KMS-11 (cell line): ENCODE results near the gene LDB3.

Source experiments
- H2AFZ ChIP-seq: fragments of 200-600 bp; sonication (generic); 2 replicates; pipeline ENCODE4 v1.6.1; 2016; ENCODE audit warnings: antibody characterized with exemption, mixed run types, low read depth
- H3K27ac ChIP-seq: fragments of 200-600 bp; sonication (generic); 2 replicates; pipeline ENCODE4 v1.6.1; 2016; ENCODE audit warnings: mild to moderate bottlenecking, mixed run types
- H3K27me3 ChIP-seq: fragments of 200-600 bp; sonication (generic); 2 replicates; pipeline ENCODE4 v1.6.1; 2017; ENCODE audit warnings: mild to moderate bottlenecking, low read depth, mixed run types, moderate library complexity; ENCODE audit not compliant: insufficient read depth
- H3K36me3 ChIP-seq: fragments of 200-600 bp; sonication (generic); 2 replicates; pipeline ENCODE4 v1.6.1; 2017; ENCODE audit warnings: mild to moderate bottlenecking, mixed run types; ENCODE audit not compliant: insufficient read depth
- H3K4me1 ChIP-seq: fragments of 200-600 bp; sonication (generic); 2 replicates; pipeline ENCODE4 v1.6.1; 2016; ENCODE audit warnings: mild to moderate bottlenecking, low read depth, mixed run types; ENCODE audit not compliant: poor library complexity, severe bottlenecking
- H3K4me2 ChIP-seq: fragments of 200-600 bp; sonication (generic); 2 replicates; pipeline ENCODE4 v1.7.0; 2016; ENCODE audit warnings: mild to moderate bottlenecking, mixed run types
- H3K4me3 ChIP-seq: fragments of 200-600 bp; sonication (generic); IDR thresholded peaks from 2 replicates; pipeline ENCODE4 v1.6.1; 2017; ENCODE audit warnings: low read depth, low read length, mixed read lengths; ENCODE audit not compliant: insufficient read depth
- H3K79me2 ChIP-seq: fragments of 200-600 bp; sonication (generic); 2 replicates; pipeline ENCODE4 v1.6.1; 2016; ENCODE audit warnings: low read depth, mixed run types; ENCODE audit not compliant: insufficient read depth
- H3K9ac ChIP-seq: fragments of 200-600 bp; sonication (generic); 2 replicates; pipeline ENCODE4 v1.6.1; 2016; ENCODE audit warnings: mild to moderate bottlenecking, mixed run types
- H4K20me1 ChIP-seq: fragments of 200-600 bp; sonication (generic); 2 replicates; pipeline ENCODE4 v1.6.1; 2016; ENCODE audit warnings: mild to moderate bottlenecking, mixed run types; ENCODE audit not compliant: insufficient read depth
- TF ChIP-seq, protein P1 (sequence below): fragments of 200-600 bp; sonication (generic); conservative IDR thresholded peaks from 2 replicates; pipeline ENCODE4 v1.6.1; 2017; ENCODE audit warnings: low read depth, mild to moderate bottlenecking, antibody characterized with exemption, low read length, moderate library complexity, mixed read lengths

The LDB3 gene

DNA sequence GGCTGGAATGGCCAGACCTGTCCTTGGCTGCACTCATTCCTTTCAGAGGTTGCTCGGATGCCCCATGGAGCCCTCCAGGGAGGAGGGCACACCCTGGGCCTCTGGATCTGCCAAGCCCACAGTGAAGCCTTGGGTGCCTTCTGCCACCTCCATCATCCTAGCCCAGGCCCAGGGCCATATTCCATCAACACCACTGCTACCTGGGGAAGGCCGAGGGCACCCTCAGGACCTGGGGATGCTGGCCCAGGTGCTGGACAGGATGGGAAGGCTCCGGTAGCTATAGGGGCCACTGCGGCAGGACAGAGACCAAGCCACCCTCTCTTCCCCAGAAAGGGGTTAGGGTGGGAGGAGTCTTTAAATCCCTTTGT is 13.2 kb upstream of the LDB3 start:
- TF ChIP-seq, protein P1, sequence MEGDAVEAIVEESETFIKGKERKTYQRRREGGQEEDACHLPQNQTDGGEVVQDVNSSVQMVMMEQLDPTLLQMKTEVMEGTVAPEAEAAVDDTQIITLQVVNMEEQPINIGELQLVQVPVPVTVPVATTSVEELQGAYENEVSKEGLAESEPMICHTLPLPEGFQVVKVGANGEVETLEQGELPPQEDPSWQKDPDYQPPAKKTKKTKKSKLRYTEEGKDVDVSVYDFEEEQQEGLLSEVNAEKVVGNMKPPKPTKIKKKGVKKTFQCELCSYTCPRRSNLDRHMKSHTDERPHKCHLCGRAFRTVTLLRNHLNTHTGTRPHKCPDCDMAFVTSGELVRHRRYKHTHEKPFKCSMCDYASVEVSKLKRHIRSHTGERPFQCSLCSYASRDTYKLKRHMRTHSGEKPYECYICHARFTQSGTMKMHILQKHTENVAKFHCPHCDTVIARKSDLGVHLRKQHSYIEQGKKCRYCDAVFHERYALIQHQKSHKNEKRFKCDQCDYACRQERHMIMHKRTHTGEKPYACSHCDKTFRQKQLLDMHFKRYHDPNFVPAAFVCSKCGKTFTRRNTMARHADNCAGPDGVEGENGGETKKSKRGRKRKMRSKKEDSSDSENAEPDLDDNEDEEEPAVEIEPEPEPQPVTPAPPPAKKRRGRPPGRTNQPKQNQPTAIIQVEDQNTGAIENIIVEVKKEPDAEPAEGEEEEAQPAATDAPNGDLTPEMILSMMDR: no peak

DNA sequence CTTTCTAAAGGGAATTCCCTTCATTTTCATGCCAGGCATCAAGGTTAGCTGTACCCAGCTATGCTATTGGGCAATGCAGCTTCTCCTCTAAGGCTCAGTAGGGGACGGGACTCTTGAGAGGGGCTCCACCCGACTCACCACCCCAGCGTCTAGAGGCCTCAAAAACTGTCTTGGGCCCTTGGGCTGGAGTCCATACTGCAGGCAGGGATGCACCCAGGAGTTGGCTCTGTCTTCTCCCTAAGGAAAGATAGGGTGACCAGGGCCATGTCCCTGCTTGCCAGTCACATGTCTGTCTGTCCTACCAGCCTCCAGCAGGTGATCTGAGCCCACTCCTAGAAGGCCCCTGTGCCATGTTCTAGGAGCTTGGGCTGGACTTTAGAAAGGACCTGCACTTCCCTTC is 12.7 kb upstream of the LDB3 start:
- H2AFZ ChIP-seq: no peak overlapping the region
- no peak overlapping the region for H3K4me2 ChIP-seq
- no peaks in the 10 kb centered on the region for H3K27me3 ChIP-seq
- no peaks in the 10 kb centered on the region for H4K20me1 ChIP-seq
- no peaks in the 10 kb centered on the region for H3K4me1 ChIP-seq
- TF ChIP-seq, protein P1: no peak
- H3K36me3 ChIP-seq: no peaks in the 10 kb centered on the region
- no peak overlapping the region for H3K9ac ChIP-seq
- H3K79me2 ChIP-seq: no peaks in the 10 kb centered on the region
- H3K27ac ChIP-seq: no peak overlapping the region
- H3K4me3 ChIP-seq: no peak overlapping the region

More for the DNA sequence above, 13.2 kb upstream of the LDB3 start:
- Histone ChIP-seq H4K20me1 (no peaks in the 10 kb centered on the region), H3K4me2 (no peak overlapping the region), H3K4me3 (no peak overlapping the region), H3K4me1 (no peaks in the 10 kb centered on the region), H3K36me3 (no peaks in the 10 kb centered on the region), H3K27me3 (no peaks in the 10 kb centered on the region), H3K9ac (no peak overlapping the region), H3K79me2 (no peaks in the 10 kb centered on the region), H3K27ac (no peak overlapping the region), H2AFZ (no peak overlapping the region)

DNA sequence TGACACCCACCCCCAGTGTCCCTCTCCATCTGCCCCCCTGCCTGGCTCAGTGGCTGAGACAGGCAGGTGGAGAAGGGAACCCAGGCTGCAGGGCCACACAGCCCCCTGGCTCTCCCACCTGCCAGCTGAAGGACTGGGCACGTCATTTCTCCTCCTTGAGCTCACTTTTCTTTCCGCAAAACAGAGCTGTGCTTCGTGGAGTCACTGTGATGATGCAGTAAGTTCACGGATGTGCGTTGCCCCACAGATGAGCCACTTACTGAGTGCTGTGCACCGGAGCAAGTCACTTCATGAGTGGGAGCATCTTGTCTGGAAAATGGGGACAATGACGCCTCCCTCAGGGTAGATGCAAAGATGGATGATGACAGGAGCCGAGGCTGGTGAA is 11.3 kb upstream of the LDB3 start:
- TF ChIP-seq, protein P1: no peak
- Histone ChIP-seq H4K20me1 (no peaks in the 10 kb centered on the region), H3K27me3 (no peaks in the 10 kb centered on the region), H3K4me1 (no peaks in the 10 kb centered on the region), H3K4me2 (no peak overlapping the region), H2AFZ (no peak overlapping the region), H3K4me3 (no peak overlapping the region), H3K36me3 (no peaks in the 10 kb centered on the region), H3K9ac (no peak overlapping the region), H3K79me2 (no peaks in the 10 kb centered on the region), H3K27ac (no peak overlapping the region)

DNA sequence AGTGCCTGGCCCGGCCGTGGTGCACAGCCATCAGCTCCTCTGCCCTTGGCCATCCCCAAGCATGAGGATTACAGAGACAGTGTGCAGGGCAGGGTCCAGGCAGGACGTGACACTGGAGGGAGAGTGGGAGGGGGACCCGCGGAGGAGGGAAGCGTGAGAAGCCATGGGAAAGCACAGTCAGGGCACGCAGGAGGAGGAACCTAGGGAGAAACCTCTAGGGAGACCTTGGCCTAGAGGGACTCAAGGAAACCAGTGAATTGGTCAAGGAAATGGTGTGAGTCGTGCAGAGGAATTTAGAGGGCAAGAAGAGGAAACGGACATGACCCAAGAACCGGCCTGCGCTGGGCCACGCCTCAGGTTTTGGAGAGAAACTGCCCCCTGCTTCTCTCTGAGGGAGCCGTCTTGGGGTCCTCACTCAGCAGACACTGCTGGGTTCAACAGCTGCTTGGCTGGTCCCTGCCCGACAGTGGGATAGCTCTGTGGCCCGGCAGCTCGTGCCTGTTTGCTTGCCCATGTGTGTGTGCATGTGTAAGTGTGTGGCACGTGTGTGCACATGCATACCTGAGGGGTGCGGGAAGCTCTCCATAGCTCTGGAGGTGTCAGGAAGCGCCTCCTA is 10.8 kb upstream of the LDB3 start:
- no peaks in the 10 kb centered on the region for H3K27me3 ChIP-seq
- no peak overlapping the region for H3K4me2 ChIP-seq
- H3K4me3 ChIP-seq: no peak overlapping the region
- no peaks in the 10 kb centered on the region for H3K4me1 ChIP-seq
- H3K9ac ChIP-seq: no peak overlapping the region
- H4K20me1 ChIP-seq: no peaks in the 10 kb centered on the region
- H3K27ac ChIP-seq: no peak overlapping the region
- no peaks in the 10 kb centered on the region for H3K79me2 ChIP-seq
- no peaks in the 10 kb centered on the region for H3K36me3 ChIP-seq
- no peak overlapping the region for H2AFZ ChIP-seq
- TF ChIP-seq, protein P1: no peak
